HG03565 (cell line): ENCODE results near the gene CD109.
A peak's percentile ranks its signal among the peaks of the same experiment; 100 is the strongest.
"Not testable (repeated sequence)": the region's sequence is repeated elsewhere in the genome, so short reads cannot be mapped to it uniquely, and the experiment has no call there.

Experiments used
- ATAC-seq: cut with Tn5 transposase; IDR thresholded peaks from one replicate; pipeline ENCODE4 v1.9.1; 2021; ENCODE audit warnings: mild to moderate bottlenecking, moderate library complexity; ENCODE audit not compliant: unreplicated experiment

Gene CD109

GRCh38 chr6:73851048-73851447, 155.0 kb downstream of the CD109 start:
- not testable (repeated sequence) for ATAC-seq

GRCh38 chr6:73854998-73855718, 159.2 kb downstream of the CD109 start:
- no peak for ATAC-seq

- ATAC-seq: no peak
These were observed 161.4 kb downstream of the CD109 start for GRCh38 chr6:73857341-73857890.

GRCh38 chr6:73858376-73858775, 162.4 kb downstream of the CD109 start:
- no peak for ATAC-seq

- no peak for ATAC-seq
These were observed 164.3 kb downstream of the CD109 start for GRCh38 chr6:73860303-73860702.

- peak; percentile 55 for ATAC-seq
These were observed 170.3 kb downstream of the CD109 start for GRCh38 chr6:73866305-73866704.

GRCh38 chr6:73867411-73867810, 171.4 kb downstream of the CD109 start:
- no peak for ATAC-seq

- ATAC-seq: no peak
These were observed 174.9 kb downstream of the CD109 start for GRCh38 chr6:73870907-73871306.

- ATAC-seq: no peak
These were observed 177.1 kb downstream of the CD109 start for GRCh38 chr6:73873081-73873480.
